ENCODE results near the gene ATXN1. TPM values are rescaled to one million over a fixed set of nuclear protein-coding genes. Genes with fewer than 3 reads are reported as not detected.

ATXN1 gene
- total RNA-seq, 2 donors from 2014 or later, result 56.4 to 103 TPM

GRCh38 chr6:16773362-16773761, 12.1 kb upstream of the ATXN1 start:
- DNase-seq (ENCODE audit: low spot score) (no peak), ATAC-seq (no peak)
- H3K9me3 Mint-ChIP-seq, result peaks cover 3% of the 10 kb centered on the region
- no peak overlapping the region for H3K27ac Mint-ChIP-seq
- H3K27me3 Mint-ChIP-seq, result peaks cover 0 to 7% of the 10 kb centered on the region in 2 donors
- no peak overlapping the region for H3K4me3 Mint-ChIP-seq
- no peaks in the 10 kb centered on the region for H3K36me3 Mint-ChIP-seq
- peaks cover 33 to 39% of the 10 kb centered on the region in 2 donors for H3K4me1 Mint-ChIP-seq (ENCODE audit: low read depth in 2 of 2)

GRCh38 chr6:16770701-16771569, 9.7 kb upstream of the ATXN1 start:
- Mint-ChIP-seq H3K36me3 (no peaks in the 10 kb centered on the region), H3K27ac (peak overlapping the region; percentile 51 to 59), H3K4me3 (peak overlapping the region; percentile 59), H3K27me3 (peaks cover 0 to 5% of the 10 kb centered on the region in 2 donors), H3K4me1 (ENCODE audit: low read depth in 2 of 2) (peaks cover 50 to 59% of the 10 kb centered on the region in 2 donors), H3K9me3 (no peaks in the 10 kb centered on the region)
- peak; percentile 82 for DNase-seq (ENCODE audit: low spot score)
- ATAC-seq, result peak; percentile 70 to 81

GRCh38 chr6:16769986-16770376, 8.7 kb upstream of the ATXN1 start:
- H3K4me3 Mint-ChIP-seq, result peak overlapping the region; percentile 75

GRCh38 chr6:16769131-16769985, 8.1 kb upstream of the ATXN1 start:
- Mint-ChIP-seq H3K4me1 (ENCODE audit: low read depth in 2 of 2) (peaks cover 57 to 75% of the 10 kb centered on the region in 2 donors), H3K27me3 (peaks cover 0 to 3% of the 10 kb centered on the region in 2 donors), H3K27ac (peak overlapping the region; percentile 7 to 63), H3K4me3 (peak overlapping the region; percentile 75), H3K36me3 (no peaks in the 10 kb centered on the region), H3K9me3 (no peaks in the 10 kb centered on the region)
- DNase-seq (ENCODE audit: low spot score) (peak; percentile 89), ATAC-seq (peak; percentile 94 to 96)

More at GRCh38 chr6:16769986-16770376, 8.7 kb upstream of the ATXN1 start:
- peak overlapping the region; percentile 7 to 63 for H3K27ac Mint-ChIP-seq
- H3K4me1 Mint-ChIP-seq (ENCODE audit: low read depth in 2 of 2), result peaks cover 55 to 69% of the 10 kb centered on the region in 2 donors
- DNase-seq (ENCODE audit: low spot score), result no peak
- no peaks in the 10 kb centered on the region for H3K36me3 Mint-ChIP-seq
- no peak for ATAC-seq
- peaks cover 0 to 5% of the 10 kb centered on the region in 2 donors for H3K27me3 Mint-ChIP-seq
- no peaks in the 10 kb centered on the region for H3K9me3 Mint-ChIP-seq

- no peak for DNase-seq (ENCODE audit: low spot score)
- H3K36me3 Mint-ChIP-seq, result no peaks in the 10 kb centered on the region
- no peak for ATAC-seq
- H3K4me1 Mint-ChIP-seq (ENCODE audit: low read depth in 2 of 2), result peaks cover 58 to 83% of the 10 kb centered on the region in 2 donors
- peaks cover 0 to 2% of the 10 kb centered on the region in 2 donors for H3K27me3 Mint-ChIP-seq
- peak overlapping the region; percentile 6 for H3K4me3 Mint-ChIP-seq
- peak overlapping the region; percentile 7 to 63 for H3K27ac Mint-ChIP-seq
- H3K9me3 Mint-ChIP-seq, result no peaks in the 10 kb centered on the region
Measured at GRCh38 chr6:16768477-16768830, 7.2 kb upstream of the ATXN1 start.

GRCh38 chr6:16767765-16768476, 6.7 kb upstream of the ATXN1 start:
- ATAC-seq, result no peak
- Mint-ChIP-seq H3K36me3 (no peaks in the 10 kb centered on the region), H3K27ac (peak overlapping the region; percentile 7 to 63), H3K4me1 (ENCODE audit: low read depth in 2 of 2) (peaks cover 61 to 88% of the 10 kb centered on the region in 2 donors), H3K9me3 (no peaks in the 10 kb centered on the region), H3K27me3 (peaks cover 0 to under 1% of the 10 kb centered on the region in 2 donors), H3K4me3 (peak overlapping the region; percentile 6)
- no peak for DNase-seq (ENCODE audit: low spot score)

GRCh38 chr6:16766836-16767745, 5.8 kb upstream of the ATXN1 start:
- Mint-ChIP-seq H3K36me3 (no peaks in the 10 kb centered on the region), H3K9me3 (no peaks in the 10 kb centered on the region), H3K27me3 (no peaks in the 10 kb centered on the region), H3K4me3 (peak overlapping the region; percentile 19), H3K4me1 (ENCODE audit: low read depth in 2 of 2) (peaks cover 66 to 94% of the 10 kb centered on the region in 2 donors), H3K27ac (peak overlapping the region; percentile 45 to 63)
- DNase-seq (ENCODE audit: low spot score), result no peak
- no peak for ATAC-seq

- H3K27ac Mint-ChIP-seq, result peak overlapping the region; percentile 79 to 91
- no peaks in the 10 kb centered on the region for H3K9me3 Mint-ChIP-seq
- H3K4me3 Mint-ChIP-seq, result peak overlapping the region; percentile 38
- H3K36me3 Mint-ChIP-seq, result peaks cover 4% of the 10 kb centered on the region
- DNase-seq (ENCODE audit: low spot score) (peak; percentile 64), ATAC-seq (peak in 1 of 2 donors; percentile 31)
- H3K27me3 Mint-ChIP-seq, result no peaks in the 10 kb centered on the region
- H3K4me1 Mint-ChIP-seq (ENCODE audit: low read depth in 2 of 2), result peaks cover 61 to 84% of the 10 kb centered on the region in 2 donors
Measured at GRCh38 chr6:16766043-16766536, 4.8 kb upstream of the ATXN1 start.

- no peaks in the 10 kb centered on the region for H3K9me3 Mint-ChIP-seq
- H3K4me1 Mint-ChIP-seq (ENCODE audit: low read depth in 2 of 2), result peaks cover 53 to 76% of the 10 kb centered on the region in 2 donors
- no peak overlapping the region for H3K4me3 Mint-ChIP-seq
- DNase-seq (ENCODE audit: low spot score), result no peak
- no peaks in the 10 kb centered on the region for H3K27me3 Mint-ChIP-seq
- ATAC-seq, result no peak
- H3K36me3 Mint-ChIP-seq, result peaks cover 4% of the 10 kb centered on the region
- H3K27ac Mint-ChIP-seq, result peak overlapping the region; percentile 79 to 91
Measured at GRCh38 chr6:16765235-16765634, 4.0 kb upstream of the ATXN1 start.

- Mint-ChIP-seq H3K27ac (peak overlapping the region; percentile 91 to 96), H3K4me3 (peak overlapping the region; percentile 95), H3K4me1 (ENCODE audit: low read depth in 2 of 2) (peaks cover 51 to 72% of the 10 kb centered on the region in 2 donors), H3K9me3 (no peaks in the 10 kb centered on the region), H3K36me3 (peaks cover 8% of the 10 kb centered on the region), H3K27me3 (no peaks in the 10 kb centered on the region)
- DNase-seq (ENCODE audit: low spot score) (no peak), ATAC-seq (no peak)
Measured at GRCh38 chr6:16764188-16764950, 3.1 kb upstream of the ATXN1 start.

GRCh38 chr6:16762550-16763477, 1.6 kb upstream of the ATXN1 start:
- peak; percentile 68 for DNase-seq (ENCODE audit: low spot score)
- Mint-ChIP-seq H3K4me3 (peak overlapping the region; percentile 95), H3K4me1 (ENCODE audit: low read depth in 2 of 2) (peaks cover 51 to 72% of the 10 kb centered on the region in 2 donors), H3K36me3 (peaks cover 9% of the 10 kb centered on the region), H3K27ac (peak overlapping the region; percentile 91 to 96), H3K27me3 (no peaks in the 10 kb centered on the region), H3K9me3 (no peaks in the 10 kb centered on the region)
- ATAC-seq, result peak; percentile 56 to 72

All from natural killer cell treated with Interleukin-12 subunit alpha and Interleukin-12 subunit beta and Interleukin-15 and Interleukin-18, amount 100 ng/mL, for 72 hours (primary cell).